ENCODE measurements around the gene BEST2.
"Not testable (repeated sequence)": the region's sequence is repeated elsewhere in the genome, so short reads cannot be mapped to it uniquely, and the experiment has no call there.

The BEST2 gene

GRCh38 chr19:12751635-12752034 is at the start of gene BEST2:
TSS of gene BEST2 (plus strand) at chr19:12751791. CDS start at chr19:12752593, 802 bp downstream.
- no peak for DNase-seq

- peak; percentile 6 for DNase-seq
Measured at GRCh38 chr19:12703046-12703445, 48.5 kb upstream of the BEST2 start.

DNA sequence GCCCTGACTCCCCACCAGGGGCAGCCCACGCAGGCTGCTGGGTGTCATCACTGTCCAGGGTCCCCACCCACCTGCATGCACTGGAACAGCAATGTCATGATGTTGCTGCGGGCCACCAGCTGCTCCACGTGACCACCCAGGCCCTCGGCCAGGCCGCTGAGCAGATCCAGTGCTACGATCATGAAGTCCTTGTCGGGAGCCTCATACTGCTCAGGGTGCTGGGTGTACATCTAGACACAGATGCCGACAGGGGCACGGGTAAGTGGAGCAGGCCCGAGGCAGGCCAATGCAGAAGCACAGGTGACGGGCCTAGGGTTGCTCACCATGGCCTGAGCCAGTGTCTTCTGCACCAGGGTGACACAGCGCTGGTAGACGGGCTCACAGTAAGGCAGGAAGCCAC is 46.4 kb upstream of the BEST2 start:
- DNase-seq, result no peak

DNA sequence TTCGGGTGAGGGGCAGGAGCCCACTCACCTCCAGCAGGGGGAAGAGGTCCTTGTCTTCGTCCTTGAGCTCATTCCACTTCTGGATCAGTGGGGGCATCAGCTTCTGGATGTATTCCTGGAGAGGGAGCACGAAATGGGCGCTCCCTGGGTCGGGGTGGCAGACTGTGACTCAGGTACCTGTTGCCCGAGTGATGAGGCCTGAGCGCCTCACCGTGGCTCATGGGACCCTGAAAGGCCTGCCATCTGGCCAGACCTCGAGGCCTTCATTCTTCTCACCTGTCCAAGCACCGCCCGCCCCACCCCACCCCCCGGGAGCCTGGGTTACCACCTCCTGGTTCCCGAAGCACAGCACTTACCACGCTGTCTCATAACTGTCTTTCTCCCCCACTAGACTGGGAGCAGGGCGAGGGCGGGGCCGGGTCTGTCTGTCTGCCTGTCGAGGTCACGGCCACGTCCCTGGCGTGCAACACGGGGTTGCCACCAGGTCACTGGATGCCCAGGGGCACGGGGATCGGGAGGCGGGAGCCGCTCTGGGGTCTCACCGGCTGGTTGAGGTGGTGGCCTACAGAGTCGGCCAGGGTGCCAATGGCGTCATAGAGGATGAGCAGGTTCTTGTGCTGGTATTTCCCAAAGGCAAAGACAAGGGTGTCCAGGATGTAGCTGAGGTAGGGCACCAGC is 45.8 kb upstream of the BEST2 start:
- no peak for DNase-seq

DNA sequence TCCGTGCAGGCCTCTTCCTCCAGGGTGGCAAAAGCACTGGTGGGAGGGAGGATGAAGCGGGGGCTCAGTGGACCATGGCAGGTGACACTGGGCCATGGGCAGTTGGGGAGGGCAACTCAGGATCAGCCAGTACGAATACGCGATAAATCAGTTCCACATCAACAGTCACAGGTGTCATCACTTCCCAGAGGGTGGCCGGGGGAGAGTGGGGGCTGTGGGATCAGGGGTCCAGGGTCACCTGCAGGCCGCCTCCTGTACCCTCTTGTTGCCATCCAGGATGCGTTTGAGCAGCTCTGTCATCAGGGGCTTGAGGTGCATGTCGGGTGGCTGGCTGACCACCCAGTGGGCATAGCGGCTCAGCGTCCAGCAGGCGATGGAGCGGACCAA is 45.3 kb upstream of the BEST2 start:
- no peak for DNase-seq

DNA sequence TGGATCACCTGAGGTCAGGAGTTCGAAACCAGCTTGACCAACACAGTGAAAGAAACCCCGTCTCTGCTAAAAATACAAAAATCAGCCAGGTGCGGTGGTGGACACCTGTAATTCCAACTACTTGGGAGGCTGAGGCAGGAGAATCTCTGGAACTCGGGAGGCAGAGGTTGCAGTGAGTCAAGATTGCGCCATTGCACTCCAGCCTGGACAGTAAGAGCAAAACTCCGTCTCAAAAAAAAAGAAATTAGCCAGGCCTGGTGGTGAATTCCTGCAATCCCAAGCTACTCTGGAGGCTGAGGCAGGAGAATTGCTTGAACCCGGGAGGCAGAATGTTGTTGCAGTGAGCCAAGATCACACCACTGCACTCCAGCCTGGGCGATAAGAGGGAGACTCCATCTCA is 43.0 kb upstream of the BEST2 start:
- no peak for DNase-seq

- no peak for DNase-seq
Measured at GRCh38 chr19:12711187-12711586, 40.4 kb upstream of the BEST2 start.

GRCh38 chr19:12712077-12712476 is 39.5 kb upstream of the BEST2 start:
- DNase-seq, result not testable (repeated sequence)

- DNase-seq, result not testable (repeated sequence)
Measured at GRCh38 chr19:12713304-12713703, 38.3 kb upstream of the BEST2 start.

DNA sequence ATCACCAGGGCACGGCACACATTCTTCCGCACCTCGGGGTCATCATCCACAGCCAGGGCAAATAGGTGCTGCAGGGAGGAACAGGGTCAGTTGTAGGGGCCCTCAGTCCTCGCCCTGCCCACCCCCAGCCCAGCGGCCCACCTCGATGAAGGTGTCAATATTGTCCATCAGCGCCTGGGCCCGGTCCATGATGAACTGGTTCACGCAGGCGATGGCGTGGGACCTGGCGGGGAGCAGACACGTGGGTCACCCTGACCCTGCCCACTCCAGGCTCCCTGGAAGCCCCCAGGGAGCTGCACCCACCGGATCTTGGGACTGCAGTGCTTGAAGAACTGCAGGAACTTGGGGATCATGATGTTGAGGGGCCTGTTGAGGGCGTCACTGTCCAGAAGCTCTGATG is 36.5 kb upstream of the BEST2 start:
- no peak for DNase-seq

DNA sequence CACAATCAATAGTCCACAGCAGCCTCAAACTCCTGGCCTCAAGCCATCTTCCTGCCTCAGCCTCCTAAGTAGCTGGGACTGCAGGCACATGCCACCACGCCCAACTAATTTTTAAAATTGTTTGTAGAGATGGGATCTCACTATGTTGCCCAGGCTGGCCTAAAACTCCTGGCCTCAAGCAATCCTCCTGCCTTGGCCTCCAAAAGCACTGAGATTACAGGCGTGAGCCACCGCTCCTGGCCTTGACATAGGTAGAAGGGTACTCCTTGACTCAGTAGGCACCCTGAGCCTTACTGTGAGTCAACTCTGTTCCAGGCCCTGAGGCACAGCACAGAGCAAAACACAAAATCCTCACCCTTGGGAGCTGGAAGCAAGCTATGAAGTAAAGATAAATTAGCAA is 35.7 kb upstream of the BEST2 start:
- no peak for DNase-seq

DNA sequence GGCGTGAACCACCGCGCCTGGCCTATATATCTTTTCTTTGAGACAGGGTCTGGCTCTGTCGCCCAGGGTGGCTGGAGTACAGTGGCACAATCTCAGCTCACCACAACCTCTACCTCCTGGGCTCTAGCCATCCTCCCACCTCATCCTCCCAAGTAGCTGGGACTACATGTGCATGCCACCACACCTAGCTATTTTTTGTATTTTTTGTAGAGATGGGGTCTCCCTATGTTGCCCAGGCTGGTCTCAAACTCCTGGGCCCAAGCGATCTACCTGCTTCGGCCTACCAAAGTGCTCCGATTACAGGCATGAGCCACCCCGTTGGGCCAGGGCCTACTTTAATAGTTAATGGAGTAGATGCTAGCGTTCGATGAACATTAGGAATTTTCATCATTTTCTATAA is 31.3 kb upstream of the BEST2 start:
- no peak for DNase-seq

DNA sequence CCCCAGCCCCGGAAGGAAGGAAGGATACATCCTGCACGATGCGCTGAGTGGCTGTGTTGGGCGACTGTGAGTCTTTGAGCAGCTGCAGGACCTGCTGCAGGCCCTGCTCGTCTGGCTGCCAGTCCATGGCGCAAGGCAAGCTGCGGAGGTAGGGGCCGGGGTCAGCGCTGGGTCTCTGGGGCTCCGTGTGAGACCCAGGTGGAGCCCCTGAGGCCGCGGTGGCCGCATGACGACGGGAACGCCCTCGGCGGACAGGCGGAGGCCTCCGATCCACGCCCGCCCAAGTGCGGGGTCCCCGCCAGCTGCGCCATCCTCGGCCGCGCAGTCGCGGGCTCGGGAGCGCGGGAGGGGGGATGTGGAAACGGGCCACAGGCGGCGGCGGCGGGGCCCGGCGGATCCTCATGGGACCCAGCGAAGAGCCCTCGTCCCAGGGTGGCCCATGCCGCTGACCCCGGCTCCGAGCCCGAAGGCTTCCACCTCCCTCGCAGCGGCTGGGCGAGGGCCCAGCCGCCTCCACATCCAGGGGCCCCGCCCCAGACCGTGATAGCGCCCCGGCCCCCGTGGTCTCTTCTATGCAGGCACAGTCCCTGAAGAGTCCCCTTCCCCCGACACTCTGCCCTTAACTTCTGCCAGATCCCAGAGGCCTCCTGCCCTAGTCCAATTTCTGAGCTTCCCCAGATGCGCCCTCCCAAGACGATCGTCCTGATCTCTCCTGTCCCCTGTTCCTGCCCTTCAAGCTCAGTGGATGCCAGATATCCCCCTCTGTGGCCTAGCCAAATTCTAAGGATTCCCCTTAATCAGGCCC is 30.5 kb upstream of the BEST2 start:
- no peak for DNase-seq

DNA sequence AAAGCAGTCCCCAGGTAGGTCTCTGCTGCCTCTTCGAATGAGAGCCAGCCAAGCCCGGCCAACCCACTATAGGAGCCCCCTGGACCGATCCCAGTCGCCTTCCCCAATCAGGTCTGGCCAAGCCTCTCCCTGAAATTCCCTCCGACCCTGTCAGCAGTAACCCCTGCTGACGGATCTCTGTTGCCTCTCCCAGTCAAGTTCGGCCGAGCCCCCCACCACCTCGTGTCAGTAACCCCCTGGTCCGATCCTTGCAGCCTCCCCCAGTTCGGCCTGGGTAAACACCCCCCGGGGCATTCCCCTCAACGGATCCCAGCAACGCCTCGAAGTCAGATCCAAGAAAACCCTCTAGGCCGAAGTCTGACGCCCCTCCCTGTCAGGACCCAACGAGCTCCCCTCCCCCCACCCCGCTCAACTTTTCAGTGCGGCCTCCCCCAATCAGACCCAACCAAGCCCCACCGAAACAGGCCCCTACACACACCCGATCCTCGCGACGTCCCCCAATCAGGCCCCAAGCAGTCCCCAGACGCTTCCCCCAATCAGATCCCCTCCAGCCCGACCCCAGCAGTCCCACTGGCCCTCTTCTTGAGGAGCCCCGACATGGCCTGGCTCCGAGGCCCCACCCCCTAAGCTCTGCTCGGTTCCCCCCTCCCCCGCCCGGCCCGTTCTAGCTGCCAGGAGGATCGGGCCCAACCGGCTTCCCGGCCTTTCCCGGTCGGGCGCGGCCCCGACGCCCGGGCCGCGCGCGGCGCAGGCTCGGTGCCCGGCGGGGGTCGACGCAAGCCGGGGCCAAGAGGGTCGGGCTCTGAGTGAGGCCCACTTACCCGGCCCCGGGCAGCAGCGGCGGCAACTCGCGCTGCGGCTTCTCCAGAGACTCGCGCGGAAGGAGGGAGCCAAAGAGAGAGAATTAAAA is 29.7 kb upstream of the BEST2 start:
- DNase-seq, result no peak

DNA sequence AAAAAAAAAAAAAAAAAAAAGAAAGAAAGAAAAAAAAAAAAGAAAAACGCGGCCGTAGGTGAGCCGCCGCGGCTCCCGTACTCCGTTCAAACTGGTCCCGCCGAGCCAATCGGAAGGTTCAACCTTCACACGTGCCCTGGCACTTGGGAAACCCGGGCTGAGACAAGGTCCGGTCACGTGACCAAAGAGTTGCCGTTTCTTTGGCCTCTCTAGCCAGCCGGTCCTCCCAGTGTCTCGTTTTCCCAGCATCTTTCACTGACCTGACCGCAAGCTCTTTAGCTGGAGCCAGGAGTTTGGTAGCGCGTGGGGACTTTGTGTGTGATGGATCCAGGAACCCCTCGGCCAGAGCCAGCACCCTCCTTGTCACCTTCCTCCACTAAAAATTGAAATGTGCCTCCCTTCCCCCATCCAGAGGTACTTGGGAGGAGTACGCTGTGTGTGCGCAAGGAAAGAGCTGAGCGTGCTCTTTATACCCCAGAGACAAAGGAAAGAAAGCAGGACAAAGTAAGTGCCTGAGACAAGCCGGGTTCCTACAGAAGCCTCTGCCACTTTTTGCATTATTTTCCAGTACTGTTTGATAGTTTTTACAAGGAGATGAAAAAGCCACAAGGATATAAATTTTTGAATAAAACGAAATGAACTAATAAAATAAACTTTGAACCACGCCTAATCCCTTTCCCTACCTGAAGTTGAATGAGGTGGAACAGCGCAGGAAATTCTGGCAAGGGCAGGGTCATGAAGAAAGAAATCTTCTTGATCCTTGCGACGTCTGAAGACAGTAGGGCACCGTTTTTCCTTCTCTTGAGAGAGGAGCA is 28.8 kb upstream of the BEST2 start:
- DNase-seq, result peak; percentile 98

- no peak for DNase-seq
Measured at GRCh38 chr19:12723381-12723640, 28.3 kb upstream of the BEST2 start.

GRCh38 chr19:12723641-12724426 is 27.8 kb upstream of the BEST2 start, which contains the start of gene TNPO2:
TSS of gene TNPO2 (minus strand) at chr19:12723932. CDS start at chr19:12720977, 2,955 bp downstream.
- DNase-seq, result no peak

GRCh38 chr19:12725612-12726011 is 26.0 kb upstream of the BEST2 start:
- not testable (repeated sequence) for DNase-seq

DNA sequence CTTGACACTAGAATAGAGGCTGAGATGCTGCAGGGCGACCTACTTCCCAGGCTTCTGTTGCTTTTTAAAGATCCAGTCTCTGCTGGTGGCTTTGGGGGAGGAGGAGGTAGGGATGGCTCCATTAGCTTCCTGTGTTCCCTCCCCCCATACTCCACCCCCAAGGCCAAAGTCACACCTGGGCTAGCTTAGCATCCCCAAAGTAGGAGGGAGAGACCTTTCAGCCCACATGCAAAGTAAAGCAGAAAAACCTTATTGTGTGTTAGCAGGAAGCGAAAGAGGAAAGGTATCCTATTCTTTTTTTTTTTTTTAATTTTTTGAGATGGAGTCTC is 24.6 kb upstream of the BEST2 start:
- DNase-seq, result no peak

DNA sequence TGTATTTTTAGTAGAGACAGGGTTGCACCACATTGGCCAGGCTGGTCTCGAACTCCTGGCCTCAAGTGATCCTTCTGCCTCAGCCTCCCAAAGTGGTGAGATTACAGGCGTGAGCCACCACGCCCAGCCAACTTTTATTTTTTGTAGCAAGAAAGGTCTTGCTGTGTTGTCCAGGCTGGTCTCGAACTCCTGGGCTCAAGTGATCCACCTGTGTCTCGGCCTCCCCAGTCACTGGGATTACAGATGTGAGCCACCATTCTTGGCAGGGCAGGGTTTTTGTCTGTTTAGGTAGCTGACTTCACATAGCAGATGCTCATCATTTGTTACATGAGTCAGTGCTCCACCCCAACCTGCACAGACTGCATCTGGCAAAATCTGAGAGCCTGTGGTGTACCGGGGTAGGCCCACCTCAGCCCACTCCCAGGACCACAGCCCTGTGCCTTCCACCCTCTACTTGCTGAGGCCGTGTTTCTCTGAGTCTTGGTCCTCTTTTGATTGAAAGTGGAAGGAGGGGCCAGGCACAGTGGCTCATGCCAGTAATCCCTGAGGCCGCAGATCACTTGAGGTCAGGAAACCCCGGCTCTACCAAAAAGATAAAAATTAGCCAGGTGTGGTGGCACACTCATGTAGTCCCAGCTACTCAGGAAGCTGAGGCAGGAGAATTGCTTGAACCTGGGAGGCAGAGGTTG is 23.7 kb upstream of the BEST2 start:
- DNase-seq, result no peak

- DNase-seq, result no peak
Measured at GRCh38 chr19:12730064-12730463, 21.5 kb upstream of the BEST2 start.
